Uterus (tissue), 4 donors: ENCODE measurements around the gene SLC25A4. TPM values are rescaled to one million over a fixed set of nuclear protein-coding genes. Genes with fewer than 3 reads are reported as not detected.

Experiments
- DNase-seq, 2 donors: peaks; one replicate each; pipeline ENCODE4 v3.0.0-alpha.2; 2019 to 2020
- H3K27ac ChIP-seq, 2 donors: fragments of 200-600 bp; sonication (generic); 1 replicate in 1 of 2; 2 replicates in 1 of 2; pipeline ENCODE4 v1.5.1; 2016 to 2018
- H3K27me3 ChIP-seq, 2 donors: fragments of 200-600 bp; sonication (generic); one replicate each; pipeline ENCODE4 v1.5.1; 2018 to 2019; ENCODE audit warnings: control low read depth in 1 of 2
- H3K36me3 ChIP-seq, 2 donors: fragments of 200-600 bp; sonication (generic); one replicate each; pipeline ENCODE4 v1.5.1; 2019; ENCODE audit warnings: control low read depth in 1 of 2
- H3K4me1 ChIP-seq, 2 donors: fragments of 200-600 bp; sonication (generic); one replicate each; pipeline ENCODE4 v1.5.1; 2018 to 2019; ENCODE audit warnings: control low read depth in 1 of 2
- H3K4me3 ChIP-seq, 2 donors: fragments of 200-600 bp; sonication (generic); 1 replicate in 1 of 2; 2 replicates in 1 of 2; pipeline ENCODE4 v1.5.1; 2018 to 2019; ENCODE audit warnings: mild to moderate bottlenecking in 1 of 2
- H3K9me3 ChIP-seq, 2 donors: fragments of 200-600 bp; sonication (generic); one replicate each; pipeline ENCODE4 v1.5.1; 2019; ENCODE audit warnings: control low read depth in 1 of 2
- CTCF ChIP-seq, 4 experiments: fragments of 200-600 bp in 2 of 4; fragments of 450-650 bp in 2 of 4; sonication (generic) in 2 of 4; IDR thresholded peaks; one replicate each; pipeline ENCODE4 v1.5.1; 2016 to 2019; ENCODE audit warnings: antibody characterized with exemption in 4 of 4, mild to moderate bottlenecking in 2 of 4, moderate library complexity in 1 of 4
- POLR2A ChIP-seq, 2 donors: fragments of 450-650 bp; IDR thresholded peaks; one replicate each; pipeline ENCODE4 v1.6.1; 2016; ENCODE audit warnings: antibody characterized with exemption in 2 of 2, mild to moderate bottlenecking in 1 of 2, moderate library complexity in 1 of 2
- intact Hi-C: fragments of 100-400 bp; cut with DNase I; formaldehyde crosslinking; loops from one replicate; pipeline ENCODE4 v1.15.1; 2023; ENCODE audit warnings: low total_unique reads
- total RNA-seq, 4 donors: library from RNA; depleted of rRNA in 3 of 4; stranded (reverse); fragments of >200 nt in 3 of 4; gene quantifications; one replicate each; pipeline versions ENCODE4 v1.1.0 to v1.2.4, GENCODE V29; 2014 to 2023
- donor health status: DM: yes; HTN: yes; CAD: no.

The SLC25A4 gene
- total RNA-seq, 4 donors from 2014 or later: 9.5 to 24.4 (median 14.4) TPM

GRCh38 chr4:185138161-185138560 lies 4.9 kb upstream of the SLC25A4 start:
- Histone ChIP-seq H3K36me3 (no peaks in the 10 kb centered on the region), H3K4me1 (no peaks in the 10 kb centered on the region), H3K27me3 (no peaks in the 10 kb centered on the region), H3K9me3 (no peaks in the 10 kb centered on the region), H3K4me3 (no peak overlapping the region), H3K27ac (no peak overlapping the region)
- TF ChIP-seq POLR2A (IDR thresholded peaks at IDR 0.05): no peak
- no peak for TF ChIP-seq CTCF (IDR thresholded peaks at IDR 0.05)
- DNase-seq: no peak
- intact Hi-C loops: no loop called here

- H3K27ac ChIP-seq: no peak overlapping the region
- H3K36me3 ChIP-seq: no peaks in the 10 kb centered on the region
- H3K9me3 ChIP-seq: no peaks in the 10 kb centered on the region
- no peak for DNase-seq
- H3K4me1 ChIP-seq: no peaks in the 10 kb centered on the region
- no peak overlapping the region for H3K4me3 ChIP-seq
- no peaks in the 10 kb centered on the region for H3K27me3 ChIP-seq
- TF ChIP-seq CTCF (IDR thresholded peaks at IDR 0.05) (no peak), POLR2A (IDR thresholded peaks at IDR 0.05) (no peak)
- intact Hi-C loops: no loop called here
Measured at GRCh38 chr4:185139736-185140135, 3.3 kb upstream of the SLC25A4 start.

- no peak for DNase-seq
- no peak overlapping the region for H3K4me3 ChIP-seq
- H3K27ac ChIP-seq: no peak overlapping the region
- no peaks in the 10 kb centered on the region for H3K36me3 ChIP-seq
- no peaks in the 10 kb centered on the region for H3K4me1 ChIP-seq
- TF ChIP-seq POLR2A (IDR thresholded peaks at IDR 0.05) (no peak), CTCF (IDR thresholded peaks at IDR 0.05) (no peak)
- intact Hi-C loops: no loop called here
- H3K27me3 ChIP-seq: no peaks in the 10 kb centered on the region
- H3K9me3 ChIP-seq: no peaks in the 10 kb centered on the region
Measured at GRCh38 chr4:185141777-185142176, 1.3 kb upstream of the SLC25A4 start.

- Histone ChIP-seq H3K4me3 (peak overlapping the region; percentile 56 to 81), H3K36me3 (no peaks in the 10 kb centered on the region), H3K27me3 (no peaks in the 10 kb centered on the region), H3K4me1 (no peaks in the 10 kb centered on the region), H3K9me3 (no peaks in the 10 kb centered on the region), H3K27ac (peak overlapping the region; percentile 81 to 88)
- intact Hi-C loops: no loop called here
- no peak for DNase-seq
- TF ChIP-seq POLR2A (IDR thresholded peaks at IDR 0.05) (no peak), CTCF (IDR thresholded peaks at IDR 0.05) (no peak)
Measured at GRCh38 chr4:185142564-185142911, 528 bp upstream of the SLC25A4 start.

GRCh38 chr4:185143601-185143969 lies 519 bp downstream of the SLC25A4 start:
- H3K36me3 ChIP-seq: no peaks in the 10 kb centered on the region
- H3K4me3 ChIP-seq: peak overlapping the region; percentile 56 to 81
- no peak for TF ChIP-seq CTCF (IDR thresholded peaks at IDR 0.05)
- TF ChIP-seq POLR2A (IDR thresholded peaks at IDR 0.05): no peak
- peak; percentile 41 to 58 for DNase-seq
- H3K27me3 ChIP-seq: no peaks in the 10 kb centered on the region
- H3K9me3 ChIP-seq: no peaks in the 10 kb centered on the region
- no peaks in the 10 kb centered on the region for H3K4me1 ChIP-seq
- intact Hi-C loops: no loop called here
- H3K27ac ChIP-seq: peak overlapping the region; percentile 81 to 88
